Lower leg skin (tissue), 4 donors: ENCODE results near the gene STRA6. TPM values are rescaled to one million over a fixed set of nuclear protein-coding genes. Genes with fewer than 3 reads are reported as not detected.

Experiments
- DNase-seq, 2 donors: peaks; one replicate each; pipeline ENCODE4 v3.0.0-alpha.2; 2019; ENCODE audit warnings: low spot score in 2 of 2
- H3K4me3 ChIP-seq: fragments of 200-600 bp; sonication (generic); 2 replicates; pipeline ENCODE4 v1.5.1; 2017; ENCODE audit warnings: mild to moderate bottlenecking, low read depth; ENCODE audit not compliant: poor library complexity, severe bottlenecking
- CTCF ChIP-seq, 3 donors: fragments of 450-650 bp; IDR thresholded peaks; one replicate each; pipeline ENCODE4 v1.5.1; 2016; ENCODE audit warnings: antibody characterized with exemption in 3 of 3, mild to moderate bottlenecking in 3 of 3, moderate library complexity in 2 of 3
- POLR2A ChIP-seq, 2 donors: fragments of 450-650 bp; IDR thresholded peaks; one replicate each; pipeline ENCODE4 v1.6.1; 2016 to 2017; ENCODE audit warnings: antibody characterized with exemption in 2 of 2, mild to moderate bottlenecking in 1 of 2, moderate library complexity in 1 of 2
- WGBS, 2 donors: methylation state at CpG; one replicate each; pipeline ENCODE4 v1.1.5; 2018; 5-methylcytosine and 5-hydroxymethylcytosine counted together
- intact Hi-C: fragments of 100-400 bp; cut with DNase I; formaldehyde crosslinking; loops from one replicate; pipeline ENCODE4 v1.15.0; 2023; ENCODE audit warnings: low total_unique reads
- total RNA-seq, 4 donors: library from RNA; depleted of rRNA; stranded (reverse); fragments of >200 nt; gene quantifications; one replicate each; pipeline ENCODE4 v1.1.0, GENCODE V29; 2016

The STRA6 gene
- total RNA-seq, 4 donors from 2014 or later = 0.52 TPM; not detected in 3

- no peak for DNase-seq
- no peak for TF ChIP-seq CTCF (IDR thresholded peaks at IDR 0.05)
- no peak for TF ChIP-seq POLR2A (IDR thresholded peaks at IDR 0.05)
- 69 to 74% methylated on average over 6 of the region's 6 CpGs for WGBS, 2 donors
- intact Hi-C loops = no loop called here
- H3K4me3 ChIP-seq = no peak overlapping the region
Measured at GRCh38 chr15:74233373-74233772, 30.8 kb upstream of the STRA6 start.

- whole genome bisulfite sequencing, 2 donors = 91 to 96% methylated on average over 10 of the region's 10 CpGs
- no peak overlapping the region for H3K4me3 ChIP-seq
- TF ChIP-seq CTCF (IDR thresholded peaks at IDR 0.05) (no peak), POLR2A (IDR thresholded peaks at IDR 0.05) (no peak)
- intact Hi-C loops = no loop called here
- no peak for DNase-seq
Measured at GRCh38 chr15:74231475-74231874, 28.9 kb upstream of the STRA6 start.

- DNase-seq = no peak
- no peak overlapping the region for H3K4me3 ChIP-seq
- intact Hi-C loops = no loop called here
- TF ChIP-seq CTCF (IDR thresholded peaks at IDR 0.05) (no peak), POLR2A (IDR thresholded peaks at IDR 0.05) (no peak)
- WGBS, 2 donors = 78 to 92% methylated on average over 3 of the region's 3 CpGs
Measured at GRCh38 chr15:74229686-74230085, 27.1 kb upstream of the STRA6 start.

GRCh38 chr15:74228723-74229081 is 26.1 kb upstream of the STRA6 start:
- intact Hi-C loops = no loop called here
- WGBS, 2 donors = 16 to 30% methylated on average over 17 of the region's 17 CpGs
- DNase-seq = no peak
- TF ChIP-seq CTCF (IDR thresholded peaks at IDR 0.05) = no peak
- TF ChIP-seq POLR2A (IDR thresholded peaks at IDR 0.05) = no peak
- no peak overlapping the region for H3K4me3 ChIP-seq

- intact Hi-C loops = no loop called here
- WGBS, 2 donors = 48 to 52% methylated on average over 11 of the region's 11 CpGs
- H3K4me3 ChIP-seq = no peak overlapping the region
- no peak for DNase-seq
- TF ChIP-seq POLR2A (IDR thresholded peaks at IDR 0.05) (no peak), CTCF (IDR thresholded peaks at IDR 0.05) (no peak)
Measured at GRCh38 chr15:74227968-74228722, 25.6 kb upstream of the STRA6 start.
